GM23338 (cell line): Measurements from ENCODE around the gene HIBADH. TPM values are rescaled to one million over a fixed set of nuclear protein-coding genes. Genes with fewer than 3 reads are reported as not detected.

Experiments
- ATAC-seq: fragments of 200-7000 bp; cut with Tn5 transposase; 3 replicates; pipeline ENCODE4 v1.9.1; 2020
- DNase-seq: peaks from one replicate; pipeline ENCODE4 v3.0.0-alpha.2; 2015; ENCODE audit warnings: low spot score
- H2AFZ ChIP-seq: fragments of 200-600 bp; sonication (generic); 2 replicates; pipeline ENCODE4 v1.8.0; 2016; ENCODE audit warnings: antibody characterized with exemption, mild to moderate bottlenecking, moderate library complexity
- H3F3A ChIP-seq: fragments of 200-600 bp; sonication (generic); replicated peaks from 2 replicates; pipeline ENCODE4 v1.8.0; 2017; ENCODE audit warnings: antibody characterized with exemption, mixed run types, low read depth
- H3K27ac ChIP-seq: fragments of 200-600 bp; sonication (generic); 2 replicates; pipeline ENCODE4 v1.6.1; 2016; ENCODE audit warnings: low read depth
- H3K27me3 ChIP-seq: fragments of 200-600 bp; sonication (generic); 2 replicates; pipeline ENCODE4 v1.8.0; 2016; ENCODE audit warnings: mild to moderate bottlenecking, mixed run types, moderate library complexity; ENCODE audit not compliant: insufficient read depth
- H3K36me3 ChIP-seq: fragments of 200-600 bp; sonication (generic); 2 replicates; pipeline ENCODE4 v1.8.0; 2016; ENCODE audit warnings: mild to moderate bottlenecking; ENCODE audit not compliant: insufficient read depth
- H3K4me1 ChIP-seq: fragments of 200-600 bp; sonication (generic); 2 replicates; pipeline ENCODE4 v1.8.0; 2016; ENCODE audit warnings: mild to moderate bottlenecking, moderate library complexity; ENCODE audit not compliant: insufficient read depth
- H3K4me2 ChIP-seq: fragments of 200-600 bp; sonication (generic); 2 replicates; pipeline ENCODE4 v1.7.1; 2017; ENCODE audit warnings: mixed run types
- H3K4me3 ChIP-seq: fragments of 200-600 bp; sonication (generic); 2 replicates; pipeline ENCODE4 v1.6.1; 2016; ENCODE audit warnings: mixed run types
- H3K79me2 ChIP-seq: fragments of 200-600 bp; sonication (generic); replicated peaks from 2 replicates; pipeline ENCODE4 v1.8.0; 2017; ENCODE audit warnings: mild to moderate bottlenecking; ENCODE audit not compliant: insufficient read depth
- H3K9me2 ChIP-seq: fragments of 200-600 bp; sonication (generic); 2 replicates; pipeline ENCODE4 v1.8.0; 2017; ENCODE audit not compliant: insufficient read depth
- H4K20me1 ChIP-seq: fragments of 200-600 bp; sonication (generic); replicated peaks from 2 replicates; pipeline ENCODE4 v1.8.0; 2017; ENCODE audit warnings: mild to moderate bottlenecking; ENCODE audit not compliant: insufficient read depth
- H3K27ac Mint-ChIP-seq: 2 replicates; pipeline ENCODE4 v1.8.0; 2020; ENCODE audit warnings: inconsistent platforms, mild to moderate bottlenecking, moderate library complexity, mixed read lengths
- H3K27me3 Mint-ChIP-seq: 3 replicates; pipeline ENCODE4 v1.8.0; 2022; ENCODE audit warnings: low read depth, mild to moderate bottlenecking, moderate library complexity, mixed read lengths, inconsistent platforms; ENCODE audit not compliant: insufficient read depth, poor library complexity
- H3K36me3 Mint-ChIP-seq: 3 replicates; pipeline ENCODE4 v1.8.0; 2021; ENCODE audit warnings: low read depth, mild to moderate bottlenecking, inconsistent platforms, moderate library complexity, mixed read lengths
- H3K4me1 Mint-ChIP-seq: 3 replicates; pipeline ENCODE4 v1.8.0; 2020; ENCODE audit warnings: mild to moderate bottlenecking, inconsistent platforms, mixed read lengths
- H3K4me3 Mint-ChIP-seq: 3 replicates; pipeline ENCODE4 v1.8.0; 2021; ENCODE audit warnings: moderate library complexity, mild to moderate bottlenecking, inconsistent platforms, mixed read lengths
- H3K9me3 Mint-ChIP-seq: 3 replicates; pipeline ENCODE4 v1.8.0; 2020; ENCODE audit warnings: moderate library complexity, mild to moderate bottlenecking, inconsistent platforms, mixed read lengths
- CREB1 ChIP-seq: fragments of 250-450 bp; sonication (Bioruptor Pico); IDR thresholded peaks from 2 replicates; pipeline ENCODE4 v1.5.0; 2020; ENCODE audit warnings: low read depth, mild to moderate bottlenecking, moderate library complexity
- EZH2 ChIP-seq: fragments of 200-600 bp; sonication (generic); IDR thresholded peaks from one replicate; pipeline ENCODE4 v1.8.0; 2017; ENCODE audit warnings: antibody characterized with exemption, mild to moderate bottlenecking, low read depth; ENCODE audit not compliant: unreplicated experiment
- EZH2phosphoT487 ChIP-seq: fragments of 200-600 bp; sonication (generic); IDR thresholded peaks from one replicate; pipeline ENCODE4 v1.8.1; 2018; ENCODE audit warnings: antibody characterized with exemption; ENCODE audit not compliant: unreplicated experiment
- JUNB ChIP-seq: IDR thresholded peaks from one replicate; pipeline ENCODE4 v1.6.1; 2016; ENCODE audit warnings: antibody characterized with exemption; ENCODE audit not compliant: unreplicated experiment
- NANOG ChIP-seq: IDR thresholded peaks from 2 replicates; pipeline ENCODE4 v1.6.1; 2016; ENCODE audit warnings: antibody characterized with exemption, borderline replicate concordance
- POLR2AphosphoS5 ChIP-seq: IDR thresholded peaks from 2 replicates; pipeline ENCODE4 v1.6.1; 2016; ENCODE audit warnings: antibody characterized with exemption, low read depth
- STAT1 ChIP-seq: IDR thresholded peaks from one replicate; pipeline ENCODE4 v1.6.1; 2016; ENCODE audit warnings: antibody characterized with exemption; ENCODE audit not compliant: unreplicated experiment
- ZNF114 ChIP-seq: fragments of 250-450 bp; sonication (Bioruptor Pico); IDR thresholded peaks from 2 replicates; pipeline ENCODE4 v1.5.0; 2020; ENCODE audit warnings: mild to moderate bottlenecking, moderate library complexity
- ZNF331 ChIP-seq: fragments of 250-450 bp; sonication (Bioruptor Pico); IDR thresholded peaks from 2 replicates; pipeline ENCODE4 v1.5.0; 2020; ENCODE audit warnings: low read depth, mild to moderate bottlenecking, moderate library complexity
- polyA plus RNA-seq: library from polyadenylated mRNA; unstranded; fragments of >200 nt; fragmentation: Nextera tagmentation; extraction: Ambion mirVana; gene quantifications from 2 replicates; pipeline ENCODE4 v1.2.1, GENCODE V29; 2016
- total RNA-seq: library from RNA; depleted of rRNA; stranded (reverse); fragments of >200 nt; shearing (Covaris generic); gene quantifications from 2 replicates; pipeline ENCODE4 v1.2.3, GENCODE V29; 2014
- TF ChIP-seq, protein P1 (sequence below): IDR thresholded peaks from one replicate; pipeline ENCODE4 v1.6.1; 2018; ENCODE audit warnings: antibody characterized with exemption; ENCODE audit not compliant: unreplicated experiment
- TF ChIP-seq, protein P2 (sequence below), 2 experiments: fragments of 200-600 bp in 1 of 2; sonication (generic) in 1 of 2; conservative IDR thresholded peaks; 2 replicates each; pipeline versions ENCODE4 v1.5.1 to v1.6.1; 2016 to 2017; ENCODE audit warnings: antibody characterized with exemption in 2 of 2, low read depth in 2 of 2, mild to moderate bottlenecking in 2 of 2, moderate library complexity in 1 of 2
- TF ChIP-seq, protein P3 (sequence below): fragments of 250-450 bp; sonication (Bioruptor Pico); IDR thresholded peaks from 2 replicates; pipeline ENCODE4 v1.5.0; 2020; ENCODE audit warnings: mild to moderate bottlenecking, moderate library complexity
- TF ChIP-seq, protein P4 (sequence below): IDR thresholded peaks from 2 replicates; pipeline ENCODE4 v1.6.1; 2016; ENCODE audit warnings: antibody characterized with exemption

The HIBADH gene
- total and polyA plus RNA-seq, 2 experiments from 2014 or later = 31.3 to 57.0 TPM

DNA sequence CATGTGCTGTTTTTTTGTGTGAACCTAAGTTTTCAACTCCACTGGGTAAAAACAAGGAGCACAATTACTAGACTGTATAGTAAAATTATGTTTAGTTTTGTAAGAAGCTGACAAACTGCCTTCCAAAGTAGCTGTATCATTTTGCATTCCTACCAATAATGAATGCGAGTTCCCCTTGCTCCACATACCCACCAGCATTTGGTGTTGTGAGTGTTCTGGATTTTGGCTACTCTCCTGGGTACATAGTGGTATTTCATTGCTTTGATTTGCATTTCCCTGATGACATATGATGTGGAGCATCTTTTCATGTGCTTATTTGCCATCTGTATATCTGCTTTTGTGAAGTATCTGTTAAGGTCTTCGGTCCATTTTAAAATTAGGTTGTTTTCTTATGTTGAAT is 178.2 kb downstream of the HIBADH start:
- no peaks in the 10 kb centered on the region for H3K27me3 Mint-ChIP-seq

More for the DNA sequence above, 178.2 kb downstream of the HIBADH start:
- ATAC-seq (no peak), DNase-seq (no peak)
- Histone ChIP-seq H3K27ac (no peak overlapping the region), H3K27me3 (no peaks in the 10 kb centered on the region), H3K4me1 (no peaks in the 10 kb centered on the region), H3K9me2 (no peaks in the 10 kb centered on the region), H3K4me3 (no peak overlapping the region), H3K79me2 (no peaks in the 10 kb centered on the region), H3K36me3 (no peaks in the 10 kb centered on the region), H2AFZ (no peak overlapping the region), H3K4me2 (no peak overlapping the region), H3F3A (no peaks in the 10 kb centered on the region), H4K20me1 (no peaks in the 10 kb centered on the region)
- no peaks in the 10 kb centered on the region for H3K36me3 Mint-ChIP-seq
- no peak overlapping the region for H3K4me3 Mint-ChIP-seq
- H3K9me3 Mint-ChIP-seq = no peaks in the 10 kb centered on the region
- H3K27ac Mint-ChIP-seq = no peak overlapping the region
- H3K4me1 Mint-ChIP-seq = no peaks in the 10 kb centered on the region
- no peak for TF ChIP-seq EZH2phosphoT487
- TF ChIP-seq STAT1 = no peak
- TF ChIP-seq, protein P1, sequence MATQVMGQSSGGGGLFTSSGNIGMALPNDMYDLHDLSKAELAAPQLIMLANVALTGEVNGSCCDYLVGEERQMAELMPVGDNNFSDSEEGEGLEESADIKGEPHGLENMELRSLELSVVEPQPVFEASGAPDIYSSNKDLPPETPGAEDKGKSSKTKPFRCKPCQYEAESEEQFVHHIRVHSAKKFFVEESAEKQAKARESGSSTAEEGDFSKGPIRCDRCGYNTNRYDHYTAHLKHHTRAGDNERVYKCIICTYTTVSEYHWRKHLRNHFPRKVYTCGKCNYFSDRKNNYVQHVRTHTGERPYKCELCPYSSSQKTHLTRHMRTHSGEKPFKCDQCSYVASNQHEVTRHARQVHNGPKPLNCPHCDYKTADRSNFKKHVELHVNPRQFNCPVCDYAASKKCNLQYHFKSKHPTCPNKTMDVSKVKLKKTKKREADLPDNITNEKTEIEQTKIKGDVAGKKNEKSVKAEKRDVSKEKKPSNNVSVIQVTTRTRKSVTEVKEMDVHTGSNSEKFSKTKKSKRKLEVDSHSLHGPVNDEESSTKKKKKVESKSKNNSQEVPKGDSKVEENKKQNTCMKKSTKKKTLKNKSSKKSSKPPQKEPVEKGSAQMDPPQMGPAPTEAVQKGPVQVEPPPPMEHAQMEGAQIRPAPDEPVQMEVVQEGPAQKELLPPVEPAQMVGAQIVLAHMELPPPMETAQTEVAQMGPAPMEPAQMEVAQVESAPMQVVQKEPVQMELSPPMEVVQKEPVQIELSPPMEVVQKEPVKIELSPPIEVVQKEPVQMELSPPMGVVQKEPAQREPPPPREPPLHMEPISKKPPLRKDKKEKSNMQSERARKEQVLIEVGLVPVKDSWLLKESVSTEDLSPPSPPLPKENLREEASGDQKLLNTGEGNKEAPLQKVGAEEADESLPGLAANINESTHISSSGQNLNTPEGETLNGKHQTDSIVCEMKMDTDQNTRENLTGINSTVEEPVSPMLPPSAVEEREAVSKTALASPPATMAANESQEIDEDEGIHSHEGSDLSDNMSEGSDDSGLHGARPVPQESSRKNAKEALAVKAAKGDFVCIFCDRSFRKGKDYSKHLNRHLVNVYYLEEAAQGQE = no peak
- no peak for TF ChIP-seq JUNB
- TF ChIP-seq EZH2 = no peak
- no peak for TF ChIP-seq POLR2AphosphoS5
- no peak for TF ChIP-seq CREB1
- TF ChIP-seq, protein P2, sequence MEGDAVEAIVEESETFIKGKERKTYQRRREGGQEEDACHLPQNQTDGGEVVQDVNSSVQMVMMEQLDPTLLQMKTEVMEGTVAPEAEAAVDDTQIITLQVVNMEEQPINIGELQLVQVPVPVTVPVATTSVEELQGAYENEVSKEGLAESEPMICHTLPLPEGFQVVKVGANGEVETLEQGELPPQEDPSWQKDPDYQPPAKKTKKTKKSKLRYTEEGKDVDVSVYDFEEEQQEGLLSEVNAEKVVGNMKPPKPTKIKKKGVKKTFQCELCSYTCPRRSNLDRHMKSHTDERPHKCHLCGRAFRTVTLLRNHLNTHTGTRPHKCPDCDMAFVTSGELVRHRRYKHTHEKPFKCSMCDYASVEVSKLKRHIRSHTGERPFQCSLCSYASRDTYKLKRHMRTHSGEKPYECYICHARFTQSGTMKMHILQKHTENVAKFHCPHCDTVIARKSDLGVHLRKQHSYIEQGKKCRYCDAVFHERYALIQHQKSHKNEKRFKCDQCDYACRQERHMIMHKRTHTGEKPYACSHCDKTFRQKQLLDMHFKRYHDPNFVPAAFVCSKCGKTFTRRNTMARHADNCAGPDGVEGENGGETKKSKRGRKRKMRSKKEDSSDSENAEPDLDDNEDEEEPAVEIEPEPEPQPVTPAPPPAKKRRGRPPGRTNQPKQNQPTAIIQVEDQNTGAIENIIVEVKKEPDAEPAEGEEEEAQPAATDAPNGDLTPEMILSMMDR (conservative IDR thresholded peaks at IDR 0.05; ENCODE audit: low read depth in 2 of 2) = no peak
- TF ChIP-seq, protein P3, sequence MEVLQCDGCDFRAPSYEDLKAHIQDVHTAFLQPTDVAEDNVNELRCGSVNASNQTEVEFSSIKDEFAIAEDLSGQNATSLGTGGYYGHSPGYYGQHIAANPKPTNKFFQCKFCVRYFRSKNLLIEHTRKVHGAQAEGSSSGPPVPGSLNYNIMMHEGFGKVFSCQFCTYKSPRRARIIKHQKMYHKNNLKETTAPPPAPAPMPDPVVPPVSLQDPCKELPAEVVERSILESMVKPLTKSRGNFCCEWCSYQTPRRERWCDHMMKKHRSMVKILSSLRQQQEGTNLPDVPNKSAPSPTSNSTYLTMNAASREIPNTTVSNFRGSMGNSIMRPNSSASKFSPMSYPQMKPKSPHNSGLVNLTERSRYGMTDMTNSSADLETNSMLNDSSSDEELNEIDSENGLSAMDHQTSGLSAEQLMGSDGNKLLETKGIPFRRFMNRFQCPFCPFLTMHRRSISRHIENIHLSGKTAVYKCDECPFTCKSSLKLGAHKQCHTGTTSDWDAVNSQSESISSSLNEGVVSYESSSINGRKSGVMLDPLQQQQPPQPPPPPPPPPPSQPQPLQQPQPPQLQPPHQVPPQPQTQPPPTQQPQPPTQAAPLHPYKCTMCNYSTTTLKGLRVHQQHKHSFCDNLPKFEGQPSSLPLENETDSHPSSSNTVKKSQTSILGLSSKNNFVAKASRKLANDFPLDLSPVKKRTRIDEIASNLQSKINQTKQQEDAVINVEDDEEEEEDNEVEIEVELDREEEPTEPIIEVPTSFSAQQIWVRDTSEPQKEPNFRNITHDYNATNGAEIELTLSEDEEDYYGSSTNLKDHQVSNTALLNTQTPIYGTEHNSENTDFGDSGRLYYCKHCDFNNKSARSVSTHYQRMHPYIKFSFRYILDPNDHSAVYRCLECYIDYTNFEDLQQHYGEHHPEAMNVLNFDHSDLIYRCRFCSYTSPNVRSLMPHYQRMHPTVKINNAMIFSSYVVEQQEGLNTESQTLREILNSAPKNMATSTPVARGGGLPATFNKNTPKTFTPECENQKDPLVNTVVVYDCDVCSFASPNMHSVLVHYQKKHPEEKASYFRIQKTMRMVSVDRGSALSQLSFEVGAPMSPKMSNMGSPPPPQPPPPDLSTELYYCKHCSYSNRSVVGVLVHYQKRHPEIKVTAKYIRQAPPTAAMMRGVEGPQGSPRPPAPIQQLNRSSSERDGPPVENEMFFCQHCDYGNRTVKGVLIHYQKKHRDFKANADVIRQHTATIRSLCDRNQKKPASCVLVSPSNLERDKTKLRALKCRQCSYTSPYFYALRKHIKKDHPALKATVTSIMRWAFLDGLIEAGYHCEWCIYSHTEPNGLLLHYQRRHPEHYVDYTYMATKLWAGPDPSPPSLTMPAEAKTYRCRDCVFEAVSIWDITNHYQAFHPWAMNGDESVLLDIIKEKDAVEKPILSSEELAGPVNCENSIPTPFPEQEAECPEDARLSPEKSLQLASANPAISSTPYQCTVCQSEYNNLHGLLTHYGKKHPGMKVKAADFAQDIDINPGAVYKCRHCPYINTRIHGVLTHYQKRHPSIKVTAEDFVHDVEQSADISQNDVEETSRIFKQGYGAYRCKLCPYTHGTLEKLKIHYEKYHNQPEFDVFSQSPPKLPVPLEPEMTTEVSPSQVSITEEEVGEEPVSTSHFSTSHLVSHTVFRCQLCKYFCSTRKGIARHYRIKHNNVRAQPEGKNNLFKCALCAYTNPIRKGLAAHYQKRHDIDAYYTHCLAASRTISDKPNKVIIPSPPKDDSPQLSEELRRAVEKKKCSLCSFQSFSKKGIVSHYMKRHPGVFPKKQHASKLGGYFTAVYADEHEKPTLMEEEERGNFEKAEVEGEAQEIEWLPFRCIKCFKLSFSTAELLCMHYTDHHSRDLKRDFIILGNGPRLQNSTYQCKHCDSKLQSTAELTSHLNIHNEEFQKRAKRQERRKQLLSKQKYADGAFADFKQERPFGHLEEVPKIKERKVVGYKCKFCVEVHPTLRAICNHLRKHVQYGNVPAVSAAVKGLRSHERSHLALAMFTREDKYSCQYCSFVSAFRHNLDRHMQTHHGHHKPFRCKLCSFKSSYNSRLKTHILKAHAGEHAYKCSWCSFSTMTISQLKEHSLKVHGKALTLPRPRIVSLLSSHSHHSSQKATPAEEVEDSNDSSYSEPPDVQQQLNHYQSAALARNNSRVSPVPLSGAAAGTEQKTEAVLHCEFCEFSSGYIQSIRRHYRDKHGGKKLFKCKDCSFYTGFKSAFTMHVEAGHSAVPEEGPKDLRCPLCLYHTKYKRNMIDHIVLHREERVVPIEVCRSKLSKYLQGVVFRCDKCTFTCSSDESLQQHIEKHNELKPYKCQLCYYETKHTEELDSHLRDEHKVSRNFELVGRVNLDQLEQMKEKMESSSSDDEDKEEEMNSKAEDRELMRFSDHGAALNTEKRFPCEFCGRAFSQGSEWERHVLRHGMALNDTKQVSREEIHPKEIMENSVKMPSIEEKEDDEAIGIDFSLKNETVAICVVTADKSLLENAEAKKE = no peak
- no peak for TF ChIP-seq ZNF114 (CRISPR knock-in tag)
- no peak for TF ChIP-seq ZNF331 (CRISPR knock-in tag)
- TF ChIP-seq NANOG = no peak
- TF ChIP-seq, protein P4, sequence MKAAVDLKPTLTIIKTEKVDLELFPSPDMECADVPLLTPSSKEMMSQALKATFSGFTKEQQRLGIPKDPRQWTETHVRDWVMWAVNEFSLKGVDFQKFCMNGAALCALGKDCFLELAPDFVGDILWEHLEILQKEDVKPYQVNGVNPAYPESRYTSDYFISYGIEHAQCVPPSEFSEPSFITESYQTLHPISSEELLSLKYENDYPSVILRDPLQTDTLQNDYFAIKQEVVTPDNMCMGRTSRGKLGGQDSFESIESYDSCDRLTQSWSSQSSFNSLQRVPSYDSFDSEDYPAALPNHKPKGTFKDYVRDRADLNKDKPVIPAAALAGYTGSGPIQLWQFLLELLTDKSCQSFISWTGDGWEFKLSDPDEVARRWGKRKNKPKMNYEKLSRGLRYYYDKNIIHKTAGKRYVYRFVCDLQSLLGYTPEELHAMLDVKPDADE = no peak
